HepG2 (cell line): ENCODE measurements around the gene KCNMB2.

Source experiments
- BHLHE40 ChIP-seq: IDR thresholded peaks from 2 replicates; pipeline ENCODE4 v1.6.1; 2011; ENCODE audit warnings: low read length, improper control_type of control experiment
- CBX1 ChIP-seq: IDR thresholded peaks from one replicate; pipeline ENCODE4 v1.6.1; 2016; ENCODE audit warnings: antibody characterized with exemption, low read depth
- CENPT ChIP-seq: sonication (generic); formaldehyde crosslinking; IDR thresholded peaks from 2 replicates; pipeline ENCODE4 v1.8.0; 2022; ENCODE audit warnings: low read depth, mild to moderate bottlenecking, moderate library complexity, missing genetic modification reagents
- CTCF ChIP-seq: sonication (generic); formaldehyde crosslinking; IDR thresholded peaks from 2 replicates; pipeline ENCODE4 v1.5.0; 2020; ENCODE audit warnings: mild to moderate bottlenecking, missing genetic modification reagents, moderate library complexity
- ETV5 ChIP-seq: IDR thresholded peaks from 2 replicates; pipeline ENCODE4 v1.6.1; 2018; ENCODE audit warnings: missing biosample characterization, missing genetic modification reagents, inconsistent platforms, borderline replicate concordance
- PBX2 ChIP-seq: IDR thresholded peaks from 2 replicates; pipeline ENCODE4 v1.6.1; 2016; ENCODE audit warnings: control low read depth
- SMAD3 ChIP-seq: sonication (generic); formaldehyde crosslinking; IDR thresholded peaks from 2 replicates; pipeline ENCODE4 v1.4.0; 2020; ENCODE audit warnings: missing genetic modification reagents
- SMARCC2 ChIP-seq: fragments of 450-650 bp; IDR thresholded peaks from 2 replicates; pipeline ENCODE4 v1.6.1; 2017; ENCODE audit warnings: antibody characterized with exemption, mild to moderate bottlenecking
- TARDBP ChIP-seq: sonication (generic); formaldehyde crosslinking; IDR thresholded peaks from 2 replicates; pipeline ENCODE4 v1.8.0; 2022; ENCODE audit warnings: mild to moderate bottlenecking, missing genetic modification reagents
- ZC3H13 ChIP-seq: sonication (generic); formaldehyde crosslinking; IDR thresholded peaks from 2 replicates; pipeline ENCODE4 v1.8.1; 2023; ENCODE audit warnings: mild to moderate bottlenecking, missing genetic modification reagents, moderate library complexity

GRCh38 chr3:178772746-178773145 lies 236.5 kb downstream of the KCNMB2 start:
- TF ChIP-seq CENPT, result no peak
- no peak for TF ChIP-seq BHLHE40
- no peak for TF ChIP-seq CTCF (CRISPR knock-in tag)
- TF ChIP-seq CBX1, result no peak
- TF ChIP-seq PBX2 (CRISPR knock-in tag), result no peak
- TF ChIP-seq ETV5 (CRISPR knock-in tag), result no peak
- TF ChIP-seq SMARCC2, result no peak
- no peak for TF ChIP-seq ZC3H13 (CRISPR knock-in tag)
- TF ChIP-seq TARDBP (CRISPR knock-in tag), result no peak
- TF ChIP-seq SMAD3 (CRISPR knock-in tag), result no peak
